ENCODE data around the gene ZNF526.

Gene ZNF526

GRCh38 chr19:42198676-42199439, 21.3 kb upstream of the ZNF526 start:
- no peak overlapping the region for H3K4me3 ChIP-seq (ENCODE audit: severe bottlenecking)
- peak overlapping the region; percentile 88 for H3K27ac ChIP-seq (ENCODE audit: poor library complexity, severe bottlenecking)
- DNase-seq (ENCODE audit: low spot score) (no peak), ATAC-seq (ENCODE audit: low read depth) (peak; percentile 11)
- peaks cover 46% of the 10 kb centered on the region for H3K36me3 ChIP-seq (ENCODE audit: low read depth)
- no peak for TF ChIP-seq CTCF (IDR thresholded peaks at IDR 0.05; ENCODE audit: poor library complexity, severe bottlenecking)
- no peaks in the 10 kb centered on the region for H3K27me3 ChIP-seq (ENCODE audit: insufficient read depth, poor library complexity, severe bottlenecking)
- peaks cover under 1% of the 10 kb centered on the region for H3K9me3 ChIP-seq (ENCODE audit: severe bottlenecking)
- H3K4me1 ChIP-seq (ENCODE audit: insufficient read depth, poor library complexity, severe bottlenecking), result peaks cover 31% of the 10 kb centered on the region

GRCh38 chr19:42199440-42200115, 20.5 kb upstream of the ZNF526 start:
- peak; percentile 84 for DNase-seq (ENCODE audit: low spot score)

GRCh38 chr19:42200116-42200715, 19.9 kb upstream of the ZNF526 start:
- DNase-seq (ENCODE audit: low spot score) (no peak), ATAC-seq (ENCODE audit: low read depth) (no peak)
- H3K36me3 ChIP-seq (ENCODE audit: low read depth), result peaks cover 57% of the 10 kb centered on the region
- peak overlapping the region; percentile 88 for H3K27ac ChIP-seq (ENCODE audit: poor library complexity, severe bottlenecking)
- no peaks in the 10 kb centered on the region for H3K9me3 ChIP-seq (ENCODE audit: severe bottlenecking)
- no peak overlapping the region for H3K4me3 ChIP-seq (ENCODE audit: severe bottlenecking)
- H3K27me3 ChIP-seq (ENCODE audit: insufficient read depth, poor library complexity, severe bottlenecking), result no peaks in the 10 kb centered on the region
- TF ChIP-seq CTCF (IDR thresholded peaks at IDR 0.05; ENCODE audit: poor library complexity, severe bottlenecking), result peak; percentile 33
- peaks cover 31% of the 10 kb centered on the region for H3K4me1 ChIP-seq (ENCODE audit: insufficient read depth, poor library complexity, severe bottlenecking)

More at GRCh38 chr19:42199440-42200115, 20.5 kb upstream of the ZNF526 start:
- Histone ChIP-seq H3K4me1 (ENCODE audit: insufficient read depth, poor library complexity, severe bottlenecking) (peaks cover 31% of the 10 kb centered on the region), H3K9me3 (ENCODE audit: severe bottlenecking) (no peaks in the 10 kb centered on the region), H3K27me3 (ENCODE audit: insufficient read depth, poor library complexity, severe bottlenecking) (no peaks in the 10 kb centered on the region), H3K36me3 (ENCODE audit: low read depth) (peaks cover 52% of the 10 kb centered on the region), H3K4me3 (ENCODE audit: severe bottlenecking) (no peak overlapping the region), H3K27ac (ENCODE audit: poor library complexity, severe bottlenecking) (peak overlapping the region; percentile 88)
- peak; percentile 86 for ATAC-seq (ENCODE audit: low read depth)
- peak; percentile 67 for TF ChIP-seq CTCF (IDR thresholded peaks at IDR 0.05; ENCODE audit: poor library complexity, severe bottlenecking)

- TF ChIP-seq CTCF (IDR thresholded peaks at IDR 0.05; ENCODE audit: poor library complexity, severe bottlenecking), result no peak
- Histone ChIP-seq H3K4me1 (ENCODE audit: insufficient read depth, poor library complexity, severe bottlenecking) (peaks cover 37% of the 10 kb centered on the region), H3K9me3 (ENCODE audit: severe bottlenecking) (no peaks in the 10 kb centered on the region), H3K4me3 (ENCODE audit: severe bottlenecking) (no peak overlapping the region), H3K36me3 (ENCODE audit: low read depth) (peaks cover 68% of the 10 kb centered on the region), H3K27me3 (ENCODE audit: insufficient read depth, poor library complexity, severe bottlenecking) (no peaks in the 10 kb centered on the region), H3K27ac (ENCODE audit: poor library complexity, severe bottlenecking) (peak overlapping the region; percentile 88)
- ATAC-seq (ENCODE audit: low read depth), result no peak
- DNase-seq (ENCODE audit: low spot score), result no peak
Measured at GRCh38 chr19:42201489-42202289, 18.4 kb upstream of the ZNF526 start.

Data from RWPE2 (cell line).